NCI-H2227 treated with DMSO at 0.1 percent for 48 hours (cell line): ENCODE measurements around the gene PTPRQ.

Experiments
- DNase-seq: peaks from one replicate; lab custom pipeline; 2025; lab: John Stamatoyannopoulos, UW

PTPRQ gene

DNA sequence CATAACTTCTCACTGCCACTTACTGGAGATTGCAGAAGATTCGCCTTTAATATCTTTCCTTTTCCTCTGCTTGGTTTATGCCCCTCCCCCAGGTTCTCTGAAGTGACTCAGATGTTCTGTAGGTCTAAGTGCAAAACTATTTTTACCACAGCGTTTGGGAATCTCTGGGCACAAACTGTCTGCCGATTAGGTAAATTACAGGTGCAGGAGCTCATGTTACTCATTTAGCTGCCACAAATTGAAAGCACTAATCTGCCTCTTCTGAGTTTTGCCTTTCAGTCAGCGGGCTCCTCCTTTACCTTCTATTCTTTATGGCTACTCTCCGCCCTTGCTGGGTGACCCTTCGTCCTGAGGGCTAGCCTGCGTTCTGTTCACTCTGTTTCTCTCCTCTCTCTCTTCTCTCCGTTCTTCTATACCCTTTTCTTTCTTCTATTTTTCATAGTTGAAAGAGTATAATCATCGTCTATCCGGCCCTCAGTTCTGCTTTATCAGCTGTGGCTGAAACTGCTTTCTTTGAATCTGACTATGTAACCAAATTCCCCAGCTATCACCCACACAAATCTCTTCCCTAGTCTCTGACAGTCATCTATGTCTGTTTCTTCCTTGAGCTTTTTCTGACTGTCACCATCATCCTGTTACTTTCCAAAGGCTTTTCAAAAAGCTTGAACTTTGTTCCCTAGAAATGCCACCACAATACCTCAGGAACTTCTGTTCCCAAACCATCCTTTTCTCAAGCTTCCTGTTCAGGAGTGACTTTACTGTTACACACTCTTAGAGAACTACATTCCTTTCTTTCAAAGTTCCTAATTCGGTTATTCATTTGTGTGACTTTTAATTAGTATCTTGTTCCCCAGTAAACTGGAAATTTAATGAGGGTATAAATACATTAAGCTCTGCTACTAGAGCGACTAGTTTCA is 259.1 kb downstream of the PTPRQ start:
- DNase-seq, result peak; percentile 89

DNA sequence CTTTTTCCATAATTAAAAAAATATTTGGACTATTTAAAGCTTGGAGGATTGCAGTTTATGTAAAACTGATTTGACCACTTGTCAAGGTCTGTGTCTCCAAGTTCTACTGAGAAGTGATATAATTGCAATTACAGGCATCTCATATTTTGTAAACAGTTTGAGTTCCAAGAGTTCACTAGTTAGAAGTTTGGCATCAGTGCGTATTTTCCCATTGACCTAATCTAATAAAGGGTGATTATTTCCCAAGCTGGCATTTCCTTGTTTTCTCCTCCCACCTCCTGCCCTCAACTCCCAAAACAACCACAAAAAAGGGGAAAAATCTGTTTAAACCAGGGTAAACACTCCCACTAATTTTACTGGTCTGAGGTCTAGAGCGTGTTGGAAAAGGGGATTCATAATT is 260.4 kb downstream of the PTPRQ start:
- DNase-seq, result no peak

GRCh38 chr12:80707126-80707829 is 263.2 kb downstream of the PTPRQ start, which contains the start of gene MYF6:
Gene MYF6 (plus strand): TSS chr12:80707634. CDS start chr12:80707720, 86 bp downstream.
- no peak for DNase-seq

DNA sequence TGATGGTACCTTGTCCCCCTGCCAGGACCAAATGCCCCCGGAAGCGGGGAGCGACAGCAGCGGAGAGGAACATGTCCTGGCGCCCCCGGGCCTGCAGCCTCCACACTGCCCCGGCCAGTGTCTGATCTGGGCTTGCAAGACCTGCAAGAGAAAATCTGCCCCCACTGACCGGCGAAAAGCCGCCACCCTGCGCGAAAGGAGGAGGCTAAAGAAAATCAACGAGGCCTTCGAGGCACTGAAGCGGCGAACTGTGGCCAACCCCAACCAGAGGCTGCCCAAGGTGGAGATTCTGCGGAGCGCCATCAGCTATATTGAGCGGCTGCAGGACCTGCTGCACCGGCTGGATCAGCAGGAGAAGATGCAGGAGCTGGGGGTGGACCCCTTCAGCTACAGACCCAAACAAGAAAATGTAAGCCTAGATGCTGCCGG is 263.8 kb downstream of the PTPRQ start:
- no peak for DNase-seq

GRCh38 chr12:80708259-80708974 is 264.4 kb downstream of the PTPRQ start:
- no peak for DNase-seq

DNA sequence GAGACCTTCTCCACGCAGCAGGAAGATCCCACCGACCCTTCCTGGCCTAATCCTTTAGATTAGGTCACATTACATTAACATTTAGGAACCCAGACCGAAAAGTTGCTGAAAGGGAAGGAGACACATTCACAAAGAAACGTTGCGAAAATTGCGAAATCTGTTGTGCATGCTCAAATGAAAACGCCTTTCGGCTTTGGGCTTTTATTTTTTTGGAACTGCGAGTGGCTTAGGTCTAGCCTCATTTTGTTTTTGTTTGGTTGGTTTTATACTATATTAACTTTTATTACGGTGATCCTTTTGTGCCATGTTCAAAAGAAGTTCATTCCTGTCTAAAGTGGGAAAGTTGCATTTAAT is 264.9 kb downstream of the PTPRQ start:
- DNase-seq, result no peak

- DNase-seq, result no peak
Observed at GRCh38 chr12:80709811-80710726, 266.0 kb downstream of the PTPRQ start.

DNA sequence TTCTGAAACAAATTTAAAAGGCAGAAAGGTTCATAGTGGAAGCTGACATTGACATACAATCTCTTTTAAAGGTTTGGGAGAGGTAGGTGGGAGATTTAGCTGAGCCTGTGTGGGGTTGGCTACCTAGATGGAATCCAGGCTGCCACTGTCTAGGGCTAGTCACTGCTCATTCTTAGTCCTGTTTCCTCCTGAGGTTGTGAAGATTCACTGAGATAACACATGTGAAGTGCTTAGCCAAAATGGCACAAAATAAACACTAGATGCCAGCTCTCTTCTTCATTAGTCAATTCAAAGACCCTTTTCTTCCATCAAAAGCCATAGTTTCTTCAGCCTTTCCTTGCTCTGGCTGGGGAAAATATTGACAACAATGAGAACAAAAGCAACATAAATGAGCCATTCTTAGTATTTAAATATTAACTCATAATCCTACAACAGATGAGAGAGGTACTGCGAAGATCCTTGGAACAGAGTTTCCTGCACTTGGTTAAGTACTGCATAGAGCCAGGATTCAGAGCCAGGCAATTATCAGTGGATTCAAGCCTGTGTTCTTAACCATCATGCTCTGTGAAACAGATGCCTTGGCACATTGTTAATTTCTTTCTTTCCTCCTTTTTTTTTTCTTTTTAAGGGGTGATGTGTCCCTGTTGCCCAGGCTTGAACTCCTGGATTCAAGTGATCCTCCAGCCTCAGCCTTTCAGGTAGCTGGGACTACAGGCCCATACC is 266.9 kb downstream of the PTPRQ start:
- no peak for DNase-seq

- no peak for DNase-seq
Observed at GRCh38 chr12:80711866-80712265, 267.8 kb downstream of the PTPRQ start.

DNA sequence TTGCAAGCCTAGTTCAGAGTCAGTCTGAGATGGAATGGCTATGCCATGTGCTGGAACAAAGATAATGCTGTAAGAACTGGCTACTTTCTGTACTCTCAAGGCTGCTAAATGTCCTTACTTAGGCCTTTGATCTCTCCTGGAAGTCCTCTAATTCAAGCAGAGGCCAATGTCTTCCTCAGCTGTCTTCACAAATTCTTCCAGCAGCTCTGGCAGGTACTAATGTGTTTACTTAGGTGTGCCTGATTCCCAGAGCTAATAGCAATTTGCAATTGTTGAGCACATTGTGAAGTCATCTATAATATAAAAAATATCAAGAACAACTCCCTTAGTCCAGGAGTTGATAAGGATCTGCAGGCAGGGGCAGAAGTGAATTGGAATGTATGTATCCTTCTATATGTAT is 268.8 kb downstream of the PTPRQ start:
- DNase-seq, result no peak

GRCh38 chr12:80713419-80713818 is 269.4 kb downstream of the PTPRQ start:
- DNase-seq, result no peak

GRCh38 chr12:80714055-80714454 is 270.0 kb downstream of the PTPRQ start:
- DNase-seq, result no peak

- DNase-seq, result no peak
Observed at GRCh38 chr12:80714846-80715245, 270.8 kb downstream of the PTPRQ start.

GRCh38 chr12:80715713-80716249 is 271.7 kb downstream of the PTPRQ start:
- DNase-seq, result no peak

DNA sequence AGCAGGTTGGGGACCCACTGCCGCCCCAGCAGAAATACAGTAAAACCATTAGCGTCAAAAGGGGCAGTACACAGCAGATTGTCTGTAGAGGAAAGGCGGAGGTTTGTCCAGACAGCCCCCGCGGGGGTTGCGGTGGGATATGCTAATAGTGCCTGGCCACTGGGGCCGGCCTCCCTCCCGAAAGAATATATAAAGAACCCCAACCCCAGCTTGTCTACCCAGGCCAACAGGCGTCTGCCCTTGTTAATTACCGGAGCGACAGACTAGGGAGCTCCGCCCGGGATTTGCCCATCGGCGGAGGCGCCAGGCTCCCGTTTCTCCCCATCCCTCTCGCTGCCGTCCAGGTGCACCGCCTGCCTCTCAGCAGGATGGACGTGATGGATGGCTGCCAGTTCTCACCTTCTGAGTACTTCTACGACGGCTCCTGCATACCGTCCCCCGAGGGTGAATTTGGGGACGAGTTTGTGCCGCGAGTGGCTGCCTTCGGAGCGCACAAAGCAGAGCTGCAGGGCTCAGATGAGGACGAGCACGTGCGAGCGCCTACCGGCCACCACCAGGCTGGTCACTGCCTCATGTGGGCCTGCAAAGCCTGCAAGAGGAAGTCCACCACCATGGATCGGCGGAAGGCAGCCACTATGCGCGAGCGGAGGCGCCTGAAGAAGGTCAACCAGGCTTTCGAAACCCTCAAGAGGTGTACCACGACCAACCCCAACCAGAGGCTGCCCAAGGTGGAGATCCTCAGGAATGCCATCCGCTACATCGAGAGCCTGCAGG is 272.8 kb downstream of the PTPRQ start, which contains the start of gene MYF5:
MYF5 (plus strand) TSS at position 217 of the 774 bp plus-strand sequence; CDS start at position 369, 152 bp downstream.
- no peak for DNase-seq

- no peak for DNase-seq
Observed at GRCh38 chr12:80717856-80718255, 273.8 kb downstream of the PTPRQ start.

DNA sequence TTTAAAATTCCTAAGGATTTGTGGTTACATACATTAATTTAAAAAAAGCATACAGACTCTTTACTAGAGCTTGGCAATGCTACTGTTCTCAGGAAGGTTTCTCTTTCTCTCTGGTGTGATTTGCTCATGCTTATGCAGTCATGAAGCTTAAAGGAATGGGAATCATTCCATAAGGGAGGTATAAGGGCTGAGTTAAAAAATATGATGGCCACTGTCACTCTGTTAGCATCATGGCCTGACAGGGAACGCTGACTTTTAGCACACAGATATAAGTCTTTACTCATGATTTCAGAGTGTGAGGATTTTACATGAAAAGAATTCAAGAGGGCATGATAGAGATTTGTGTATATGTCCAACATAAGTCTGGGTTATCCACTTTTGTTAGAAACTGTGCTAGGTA is 276.5 kb downstream of the PTPRQ start:
- no peak for DNase-seq

DNA sequence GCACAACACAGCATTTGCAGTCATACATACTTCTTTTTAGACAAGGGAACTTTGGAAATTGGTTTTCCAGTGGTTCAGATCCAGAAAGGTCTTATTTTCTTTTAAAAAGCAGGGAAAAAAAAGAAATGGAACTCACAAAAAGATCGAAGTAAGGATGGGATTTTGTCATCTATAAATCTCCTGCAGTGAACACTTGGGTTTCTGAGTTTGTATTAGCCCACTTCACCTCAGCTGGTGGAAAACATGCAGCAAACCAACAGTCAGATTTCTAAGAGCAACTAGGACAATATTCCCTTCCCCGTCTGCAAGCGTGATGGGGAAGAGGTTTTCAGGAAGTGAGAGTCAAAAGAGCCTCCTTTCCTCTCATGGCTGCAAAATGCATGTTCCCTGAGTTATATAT is 277.3 kb downstream of the PTPRQ start:
- DNase-seq, result no peak
